ENCODE results near the gene AHRR.

Gene AHRR

GRCh38 chr5:343461-344401 lies 22.2 kb downstream of the AHRR start:
- no peak for DNase-seq (ENCODE audit: low read depth, low spot score)
- H3K27ac ChIP-seq, result no peak overlapping the region

- no peak for DNase-seq (ENCODE audit: low read depth, low spot score)
Observed at GRCh38 chr5:344668-345067, 23.2 kb downstream of the AHRR start.

GRCh38 chr5:345404-346195 lies 24.1 kb downstream of the AHRR start:
- DNase-seq (ENCODE audit: low read depth, low spot score), result no peak
- no peak overlapping the region for H3K27ac ChIP-seq

More at GRCh38 chr5:344668-345067, 23.2 kb downstream of the AHRR start:
- no peak overlapping the region for H3K27ac ChIP-seq

DNA sequence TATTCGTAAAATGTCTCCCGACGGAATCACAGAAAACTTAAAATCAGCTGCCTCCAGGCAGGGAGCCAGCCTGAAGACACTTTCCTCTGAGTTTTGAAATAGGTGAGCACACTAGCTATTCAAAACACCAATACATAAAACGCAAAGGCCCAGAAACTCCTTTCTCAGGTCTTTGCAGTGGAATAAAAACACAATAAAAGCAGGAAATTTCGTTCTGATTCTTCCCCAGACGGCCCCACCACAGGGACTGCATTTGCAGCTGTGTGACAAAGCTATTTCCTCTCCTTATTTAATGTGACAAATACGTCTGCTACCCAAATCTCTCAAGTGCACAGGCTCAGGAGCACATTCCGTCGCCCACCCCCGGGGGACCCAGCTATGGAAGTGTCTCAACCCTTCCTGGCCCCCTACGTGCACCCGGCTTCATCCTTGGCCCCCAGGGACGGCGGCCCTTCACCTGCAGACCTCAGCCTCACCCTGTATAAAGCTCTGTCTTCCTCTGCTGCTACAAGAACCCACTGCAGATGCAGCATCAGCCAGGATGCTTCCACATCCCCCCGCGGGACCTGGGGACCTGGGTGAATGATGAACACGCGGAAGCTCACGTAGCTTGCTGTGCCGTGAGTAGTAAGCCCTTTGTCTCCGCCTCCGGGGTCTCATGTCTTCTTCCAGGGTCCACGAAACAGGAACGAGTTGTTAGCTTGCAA lies 24.9 kb downstream of the AHRR start:
- H3K27ac ChIP-seq, result no peak overlapping the region
- no peak for DNase-seq (ENCODE audit: low read depth, low spot score)

- no peak for DNase-seq (ENCODE audit: low read depth, low spot score)
- H3K27ac ChIP-seq, result no peak overlapping the region
Observed at GRCh38 chr5:347712-348284, 26.3 kb downstream of the AHRR start.

DNA sequence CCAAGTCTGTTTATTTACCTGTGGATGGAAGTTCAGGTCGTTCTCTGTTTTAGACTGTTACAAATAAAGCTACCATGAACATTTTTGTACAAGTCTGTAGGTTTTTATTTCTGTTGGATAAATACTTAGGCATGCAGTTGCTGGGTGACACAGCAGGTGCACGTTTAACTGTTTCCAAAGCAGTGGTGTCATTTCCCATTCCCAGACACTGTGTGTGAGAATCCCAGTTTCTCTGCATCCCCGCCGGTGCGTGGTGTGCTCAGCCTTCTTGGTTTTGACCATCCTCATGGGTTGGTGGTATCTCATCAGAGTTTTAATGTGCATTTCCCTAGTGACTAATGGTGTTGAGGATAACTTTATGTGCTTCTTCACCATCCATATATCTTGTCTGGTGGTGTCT lies 27.2 kb downstream of the AHRR start:
- DNase-seq (ENCODE audit: low read depth, low spot score), result no peak

GRCh38 chr5:350355-350754 lies 28.8 kb downstream of the AHRR start:
- no peak for DNase-seq (ENCODE audit: low read depth, low spot score)
- H3K27ac ChIP-seq, result no peak overlapping the region

More for the DNA sequence above, 27.2 kb downstream of the AHRR start:
- no peak overlapping the region for H3K27ac ChIP-seq

DNA sequence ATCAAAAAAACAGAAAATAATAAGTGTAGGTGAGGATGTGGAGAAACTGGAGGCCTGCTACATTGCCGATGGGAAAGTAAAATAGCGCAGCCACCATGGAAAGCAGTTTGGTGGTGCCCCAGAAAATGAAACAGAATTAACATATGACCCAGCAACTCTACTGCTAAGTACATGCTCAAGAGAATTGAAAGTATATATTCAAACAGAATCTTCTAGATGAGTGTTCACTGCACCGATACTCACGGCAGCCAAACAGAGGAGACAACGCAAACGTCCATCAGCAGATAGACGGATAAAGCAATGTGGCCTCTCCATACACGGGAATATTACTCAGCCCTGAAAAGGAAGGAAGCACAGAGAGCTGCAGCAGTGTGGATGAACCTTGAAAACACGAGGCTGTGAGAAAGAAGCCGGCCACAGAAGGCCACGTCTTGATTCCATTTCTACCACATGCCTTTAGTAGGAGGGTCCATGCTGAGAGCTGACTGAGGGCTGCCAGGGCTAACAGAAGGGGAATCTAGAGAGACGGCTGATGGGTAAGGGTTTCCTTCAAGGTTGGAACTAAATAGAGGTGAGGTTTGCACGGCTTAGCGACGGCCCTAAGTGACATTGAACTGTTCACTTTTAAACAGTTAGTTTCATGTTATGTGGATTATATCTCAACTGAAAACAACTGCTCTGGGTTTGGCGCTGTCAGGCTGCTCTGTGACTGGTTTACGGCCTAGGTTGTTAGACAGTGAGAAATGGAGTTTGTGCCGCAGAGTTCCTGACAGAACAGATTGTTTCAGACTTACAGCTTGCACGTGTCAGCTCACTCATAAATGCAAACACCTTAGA lies 29.8 kb downstream of the AHRR start:
- DNase-seq (ENCODE audit: low read depth, low spot score), result no peak

DNA sequence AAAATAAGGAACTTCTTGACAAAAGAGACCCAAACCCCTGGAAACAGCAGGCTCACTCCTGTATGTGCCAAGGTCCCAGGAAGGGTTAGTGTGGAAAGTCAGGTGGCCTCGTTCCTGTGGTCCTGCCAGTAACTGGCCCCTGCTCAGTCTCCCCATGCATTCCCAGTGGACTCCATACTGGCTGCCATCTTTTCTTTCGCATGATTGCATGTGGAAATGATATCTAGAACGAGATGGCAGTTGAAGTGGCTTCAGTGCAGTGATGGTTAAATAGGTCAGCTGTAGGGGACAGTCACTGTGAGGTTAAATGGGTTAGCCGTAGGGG lies 30.4 kb downstream of the AHRR start:
- no peak overlapping the region for H3K27ac ChIP-seq
- DNase-seq (ENCODE audit: low read depth, low spot score), result no peak

More for the DNA sequence above, 29.8 kb downstream of the AHRR start:
- no peak overlapping the region for H3K27ac ChIP-seq

- DNase-seq (ENCODE audit: low read depth, low spot score), result no peak
- no peak overlapping the region for H3K27ac ChIP-seq
Observed at GRCh38 chr5:352639-353611, 31.4 kb downstream of the AHRR start.

DNA sequence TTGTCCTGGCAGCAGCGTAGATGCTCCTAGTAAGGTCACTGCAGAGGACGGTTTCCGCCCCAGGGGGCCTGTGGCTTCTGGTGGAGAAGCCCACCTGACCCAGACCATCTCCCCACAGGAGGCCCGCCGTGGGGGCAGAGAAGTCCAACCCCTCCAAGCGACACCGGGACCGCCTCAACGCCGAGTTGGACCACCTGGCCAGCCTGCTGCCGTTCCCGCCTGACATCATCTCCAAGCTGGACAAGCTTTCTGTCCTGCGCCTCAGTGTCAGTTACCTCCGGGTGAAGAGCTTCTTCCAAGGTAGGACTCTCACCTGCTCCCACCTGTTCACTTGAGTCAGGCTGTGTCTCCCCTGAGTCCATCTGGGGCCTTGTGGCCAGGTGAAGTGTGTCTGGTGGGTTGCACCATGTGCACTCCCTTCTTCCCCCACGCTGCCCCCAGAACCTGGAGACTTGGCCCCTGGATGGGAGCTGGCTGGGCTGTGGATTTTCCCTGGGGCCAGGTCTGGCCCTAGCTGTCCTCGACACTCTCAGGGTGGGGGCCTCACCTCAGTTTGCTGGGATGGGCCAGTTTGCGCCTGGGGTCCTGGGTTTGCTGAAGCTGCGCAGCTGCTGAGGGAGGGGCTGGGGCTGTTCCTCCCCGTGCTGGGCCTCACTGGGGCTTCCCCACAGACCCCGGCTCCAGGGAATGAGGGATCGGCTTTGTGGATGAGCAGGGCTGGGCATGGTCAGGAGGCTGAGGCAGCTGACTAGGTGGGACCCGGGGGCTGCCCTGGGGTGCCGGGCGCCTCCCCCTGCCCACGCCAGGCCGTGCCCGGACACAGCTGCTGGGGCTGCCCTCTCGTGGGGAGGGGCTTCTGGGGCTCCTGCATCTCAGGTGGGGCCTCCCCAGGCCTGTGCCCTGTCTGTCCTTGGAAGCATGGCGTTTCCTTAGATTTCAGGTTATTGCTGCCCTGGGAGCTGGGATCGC lies 32.4 kb downstream of the AHRR start:
- DNase-seq (ENCODE audit: low read depth, low spot score), result no peak

GRCh38 chr5:354581-355378 lies 33.3 kb downstream of the AHRR start:
- H3K27ac ChIP-seq, result no peak overlapping the region
- DNase-seq (ENCODE audit: low read depth, low spot score), result no peak

More for the DNA sequence above, 32.4 kb downstream of the AHRR start:
- no peak overlapping the region for H3K27ac ChIP-seq

DNA sequence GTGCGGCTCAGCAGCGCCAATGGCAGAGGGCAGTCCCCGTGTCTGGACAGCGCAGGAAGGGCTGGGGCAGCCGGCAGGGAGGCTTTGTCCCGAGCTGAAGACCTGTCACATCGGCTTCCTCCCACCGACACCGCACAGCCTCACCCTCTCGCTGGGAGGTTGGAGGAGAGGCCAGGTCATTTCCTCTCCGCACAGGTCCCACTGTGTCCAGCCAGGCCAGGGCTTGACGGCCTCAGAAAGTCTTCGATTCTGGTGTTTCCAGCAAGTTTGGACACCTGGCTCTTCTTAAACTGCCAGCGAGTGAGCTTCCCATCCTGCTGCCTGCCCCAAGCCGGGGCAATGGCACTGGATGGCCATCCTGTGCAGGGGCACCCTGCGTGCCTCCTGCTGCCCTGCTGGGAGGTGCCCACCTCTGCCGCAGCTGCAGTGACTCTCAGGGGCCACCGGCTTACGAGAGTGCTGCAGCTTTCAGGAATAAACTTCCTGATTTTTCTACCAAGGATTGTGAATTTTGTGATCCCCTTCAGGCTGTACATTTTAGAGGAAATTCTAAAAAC lies 33.9 kb downstream of the AHRR start:
- DNase-seq (ENCODE audit: low read depth, low spot score), result no peak
- H3K27ac ChIP-seq, result no peak overlapping the region

GRCh38 chr5:355958-356357 lies 34.4 kb downstream of the AHRR start:
- no peak overlapping the region for H3K27ac ChIP-seq
- DNase-seq (ENCODE audit: low read depth, low spot score), result no peak

DNA sequence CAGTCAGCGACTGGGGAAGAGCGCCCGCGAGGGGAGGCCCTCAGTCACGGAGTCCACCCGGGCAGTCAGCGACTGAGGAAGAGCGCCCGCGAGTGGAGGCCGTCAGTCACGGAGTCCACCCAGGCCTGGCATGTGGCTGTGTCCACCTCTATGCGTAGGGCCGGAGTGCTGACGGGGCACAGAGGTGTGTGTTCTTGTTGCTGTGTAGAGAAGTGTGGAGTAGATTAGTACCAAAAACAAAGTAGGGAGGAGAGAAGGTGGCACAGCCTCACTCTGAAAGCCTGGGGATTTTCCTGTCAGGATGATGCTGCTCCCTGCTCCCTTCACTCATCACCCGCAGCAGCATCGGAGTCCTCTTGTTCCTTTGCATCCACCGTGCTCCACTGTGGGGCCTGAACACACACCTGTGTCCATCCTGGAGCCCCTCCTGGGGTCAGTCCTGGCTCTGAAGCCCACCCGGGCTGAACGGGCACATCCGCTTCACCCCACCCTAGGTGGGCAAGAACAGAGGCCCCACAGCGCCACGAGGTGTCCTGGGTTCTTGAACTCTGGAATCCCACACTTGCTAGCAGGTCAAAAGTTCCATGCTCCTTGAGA lies 37.9 kb downstream of the AHRR start:
- no peak for DNase-seq (ENCODE audit: low read depth, low spot score)
- no peak overlapping the region for H3K27ac ChIP-seq
